Activated CD4-positive, alpha-beta T cell treated with anti-CD3 and anti-CD28 coated beads, Interleukin-2, amount 50 U/mL, for 48 hours (primary cell): ENCODE data around the gene SLC17A2.
"Not testable (repeated sequence)": the region's sequence is repeated elsewhere in the genome, so short reads cannot be mapped to it uniquely, and the experiment has no call there.

Experiments used
- DNase-seq, 2 experiments: peaks; one replicate each; pipeline ENCODE4 v3.0.0-alpha.2; 2020

Gene SLC17A2

DNA sequence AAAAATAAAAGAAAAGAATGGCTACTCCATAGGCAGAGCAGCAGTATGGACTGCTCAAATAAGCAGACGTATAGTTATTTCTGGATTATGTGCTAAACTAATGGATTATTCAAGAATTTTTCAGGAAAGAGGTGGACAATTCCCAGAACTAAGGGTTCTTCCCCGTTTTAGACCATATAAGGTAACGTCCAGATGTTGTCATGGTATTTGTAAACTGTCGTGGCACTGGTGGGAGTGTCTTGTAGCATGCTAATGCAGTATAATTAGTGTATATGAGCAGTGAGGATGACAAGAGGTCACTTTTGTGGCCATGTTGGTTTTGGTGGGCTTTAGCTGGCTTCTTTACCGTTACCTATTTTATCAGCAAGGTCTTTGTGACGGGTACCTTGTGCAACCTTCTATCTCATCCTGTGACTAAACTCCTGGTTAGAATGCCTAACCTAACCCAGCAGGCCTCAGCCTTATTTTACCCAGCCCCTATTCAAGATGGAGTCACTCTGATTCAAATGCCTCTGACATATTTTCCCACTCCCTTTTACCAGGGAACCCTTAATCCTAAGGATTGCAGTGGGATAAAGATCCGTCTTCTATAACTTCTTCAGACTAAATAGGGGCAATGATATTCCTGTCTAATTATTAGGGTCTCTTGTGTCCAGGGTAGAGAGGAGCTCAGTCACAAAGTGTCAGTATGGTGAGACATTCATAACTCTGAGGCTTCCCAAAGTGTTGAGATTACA, 21.0 kb upstream of the SLC17A2 start:
- no peak for DNase-seq

DNA sequence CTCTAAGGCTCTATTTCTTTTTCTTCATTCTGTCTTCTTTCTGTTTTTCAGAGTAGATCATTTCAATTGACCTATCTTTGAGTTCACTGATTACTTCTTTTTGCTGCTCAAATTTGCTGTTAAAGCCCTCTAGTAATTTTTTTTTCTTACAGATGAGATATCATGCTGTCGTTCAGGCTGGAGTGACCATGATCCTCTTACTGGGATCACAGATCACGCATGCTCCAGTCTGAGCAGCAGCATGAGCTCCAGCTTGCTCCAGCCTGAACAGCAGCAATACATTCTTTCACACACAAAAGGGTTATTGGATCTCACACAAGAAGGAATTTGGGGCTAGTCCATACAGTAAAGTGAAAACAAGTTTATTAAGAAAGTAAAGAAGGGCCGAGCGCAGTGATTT, 19.8 kb upstream of the SLC17A2 start:
- no peak for DNase-seq

DNA sequence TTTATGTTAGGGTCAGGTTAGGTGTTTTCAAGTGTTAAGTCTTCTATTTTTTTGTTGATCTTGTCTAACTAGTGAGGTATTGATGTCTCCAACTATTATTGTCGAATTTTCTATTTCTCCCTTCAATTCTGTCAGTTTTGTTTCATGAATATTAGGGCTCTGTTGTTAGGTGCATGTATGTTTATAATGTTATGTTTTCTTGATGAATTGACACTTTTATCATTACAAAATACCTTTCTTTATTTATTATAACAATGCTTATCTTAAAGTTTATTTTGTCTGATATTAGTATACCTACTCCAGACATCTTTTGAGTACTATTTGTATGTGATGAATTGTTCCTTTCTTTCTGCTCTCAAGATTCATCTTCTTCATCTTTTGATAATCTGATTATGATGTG, 19.2 kb upstream of the SLC17A2 start:
- DNase-seq: no peak

- not testable (repeated sequence) for DNase-seq
Observed at GRCh38 chr6:25947492-25947891, 17.0 kb upstream of the SLC17A2 start.

GRCh38 chr6:25946631-25947030, 16.1 kb upstream of the SLC17A2 start:
- DNase-seq: no peak

DNA sequence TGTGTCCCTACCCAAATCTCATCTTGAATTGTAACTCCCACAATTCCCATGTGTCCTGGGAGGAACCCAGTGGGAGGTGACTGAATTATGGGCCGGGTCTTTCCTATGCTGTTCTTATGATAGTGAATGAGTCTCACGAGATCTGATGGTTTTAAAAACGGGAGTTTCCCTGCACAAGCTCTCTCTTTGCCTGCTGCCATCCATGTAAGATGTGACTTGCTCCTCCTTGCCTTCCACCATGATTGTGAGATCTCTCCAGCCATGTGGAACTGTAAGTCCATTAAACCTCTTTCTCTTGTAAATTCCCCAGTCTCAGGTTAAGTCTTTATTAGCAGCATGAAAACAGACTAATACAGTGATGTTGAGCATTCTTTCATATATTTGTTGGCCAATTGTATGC, 15.2 kb upstream of the SLC17A2 start:
- DNase-seq: not testable (repeated sequence)

GRCh38 chr6:25944688-25945574, 14.4 kb upstream of the SLC17A2 start:
- DNase-seq: no peak

- no peak for DNase-seq
Observed at GRCh38 chr6:25943887-25944286, 13.4 kb upstream of the SLC17A2 start.

DNA sequence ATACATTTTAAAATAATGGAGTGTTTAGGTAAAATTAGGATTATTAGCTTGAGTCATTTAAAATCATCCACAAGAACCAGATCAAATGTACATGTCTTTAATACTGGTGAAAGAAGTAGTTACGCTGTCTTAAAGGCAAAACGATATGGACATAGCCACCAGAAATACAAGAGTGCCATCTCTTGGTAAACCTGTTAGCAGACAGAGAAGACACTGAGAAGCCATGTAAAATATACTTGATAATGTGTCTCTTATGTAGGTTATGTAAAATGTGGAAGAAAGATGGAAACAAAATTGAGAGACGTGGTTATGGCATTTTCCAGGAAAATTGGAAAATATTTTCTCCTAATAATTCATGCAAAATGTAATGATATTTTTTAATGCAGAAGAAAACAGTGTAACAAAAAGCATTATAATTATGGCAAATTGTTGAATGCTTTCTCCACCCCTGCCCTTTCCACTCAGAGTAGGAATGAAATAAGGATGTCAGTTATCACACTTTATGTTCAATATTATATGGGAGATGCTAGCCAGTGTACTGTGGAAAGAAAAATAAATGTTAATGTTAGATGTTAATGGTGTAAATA, 12.2 kb upstream of the SLC17A2 start:
- no peak for DNase-seq

DNA sequence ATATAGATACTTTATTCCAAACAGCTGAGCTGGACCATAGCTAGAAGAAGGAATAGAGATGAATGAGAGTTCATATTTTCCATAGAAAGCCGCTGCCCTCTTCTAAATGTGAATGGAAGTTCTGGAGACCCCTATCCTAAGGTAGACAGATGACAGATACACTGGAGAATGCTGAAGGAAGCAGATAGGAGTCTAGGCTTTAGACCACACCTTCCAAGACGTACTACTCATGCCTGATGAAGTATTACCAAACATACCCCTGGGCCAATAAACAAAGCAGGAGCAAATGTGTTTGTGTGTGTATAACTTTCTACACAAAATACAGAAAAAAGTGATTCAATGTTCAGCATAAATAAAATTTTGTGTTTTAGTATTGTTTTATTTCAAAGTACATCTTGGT, 9.1 kb upstream of the SLC17A2 start:
- DNase-seq: no peak

- DNase-seq: no peak
Observed at GRCh38 chr6:25935953-25936352, 5.5 kb upstream of the SLC17A2 start.

DNA sequence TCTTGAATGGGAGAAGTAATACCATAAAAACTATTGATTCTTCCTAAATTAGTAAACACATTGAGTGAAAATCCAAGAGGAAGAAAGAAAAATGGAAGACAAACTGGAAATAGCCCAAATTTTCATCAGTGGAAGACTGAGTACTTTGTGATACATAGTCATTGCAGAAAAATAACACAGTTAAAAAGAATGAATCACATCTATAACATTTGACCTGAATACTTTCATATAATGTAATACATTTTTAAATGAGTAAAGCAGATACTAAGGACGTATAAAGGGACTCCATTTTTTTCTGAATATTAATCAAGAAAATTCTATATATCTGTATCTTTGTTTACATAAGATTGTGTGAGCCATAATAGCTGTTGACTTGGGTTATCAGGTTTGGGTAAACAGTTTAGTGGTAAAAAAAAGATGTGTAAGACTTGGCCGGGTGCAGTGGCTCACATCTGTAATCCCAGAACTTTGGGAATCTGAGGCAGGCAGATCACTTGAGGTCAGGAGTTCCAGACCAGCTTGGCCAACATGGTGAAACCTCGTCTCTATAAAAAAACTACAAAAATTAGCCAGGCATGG, 4.3 kb upstream of the SLC17A2 start:
- no peak for DNase-seq

- no peak for DNase-seq
Observed at GRCh38 chr6:25934156-25934555, 3.7 kb upstream of the SLC17A2 start.

GRCh38 chr6:25931411-25931709, 869 bp upstream of the SLC17A2 start:
- DNase-seq: no peak

GRCh38 chr6:25929785-25930184, 706 bp downstream of the SLC17A2 start:
- DNase-seq: not testable (repeated sequence)

DNA sequence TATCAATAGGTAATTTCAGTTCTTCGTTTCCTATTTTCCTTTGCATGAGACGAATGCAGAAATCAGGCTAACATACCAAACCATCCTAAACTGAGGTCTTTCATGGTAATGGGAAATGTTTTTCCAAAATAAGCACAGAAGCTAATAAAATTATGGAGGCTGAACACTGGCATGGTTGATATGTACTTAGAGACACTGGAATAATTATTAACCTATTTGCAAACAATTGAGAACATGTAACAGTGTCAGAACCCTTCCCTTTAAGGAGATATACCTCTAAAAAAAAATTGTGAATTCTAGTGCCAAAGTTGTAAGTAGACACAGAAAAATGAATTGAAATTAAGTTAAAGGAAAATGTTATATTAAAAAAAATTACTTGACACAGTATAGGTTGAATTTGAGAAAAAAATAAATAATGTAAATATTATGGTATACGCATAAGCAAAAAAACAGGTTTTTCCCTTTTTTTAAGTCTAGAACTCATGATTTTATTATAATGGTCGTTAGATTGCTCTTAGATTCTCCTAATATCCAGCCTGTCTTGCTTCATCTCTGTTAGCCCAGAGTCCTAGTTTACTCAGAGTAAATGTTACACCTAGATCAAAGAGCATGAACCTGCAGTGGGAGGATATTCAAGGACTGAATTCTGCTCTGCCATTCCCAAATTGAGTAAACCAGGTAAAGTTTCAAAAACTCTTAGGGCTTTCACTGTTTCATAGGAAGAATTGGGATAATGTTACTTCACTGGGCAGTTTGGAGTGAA, 1.7 kb downstream of the SLC17A2 start:
- DNase-seq: no peak

- DNase-seq: no peak
Observed at GRCh38 chr6:25927756-25928216, 2.7 kb downstream of the SLC17A2 start.

DNA sequence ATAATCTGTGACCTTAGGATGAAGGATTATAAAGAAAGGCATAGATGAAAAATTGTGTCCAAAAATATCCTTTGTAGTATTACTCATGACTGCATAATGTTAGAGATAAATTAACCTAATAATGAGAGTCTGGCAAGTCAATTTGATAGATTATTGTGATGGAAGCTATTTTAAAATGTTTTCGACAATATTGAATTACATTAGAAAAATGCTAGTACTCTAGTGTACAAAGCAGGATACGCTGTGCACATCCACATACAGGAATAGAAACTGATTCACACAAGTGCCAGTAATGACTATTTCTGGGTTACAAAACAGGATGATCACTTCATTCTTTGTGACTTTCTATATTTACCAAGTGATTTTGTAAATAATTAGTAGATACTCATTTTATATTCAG, 3.3 kb downstream of the SLC17A2 start:
- DNase-seq: no peak

DNA sequence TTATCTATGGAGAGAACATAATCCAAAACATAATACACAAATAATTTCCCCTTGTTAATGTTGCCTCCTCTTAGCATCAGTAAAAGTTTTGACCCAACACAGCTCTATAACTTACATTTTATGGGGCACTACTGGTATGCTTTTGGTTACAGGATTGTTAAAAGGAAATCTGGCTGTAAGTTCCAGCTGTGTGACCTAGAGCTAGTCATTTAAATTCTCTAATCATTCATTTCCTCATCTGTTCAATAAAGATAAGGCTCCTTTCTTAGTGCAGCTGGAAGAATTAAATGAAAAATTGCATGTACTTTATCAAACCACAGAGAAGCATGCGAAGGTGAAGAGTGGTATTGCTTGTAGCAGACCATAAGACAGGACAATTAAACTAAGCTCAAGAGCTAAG, 4.6 kb downstream of the SLC17A2 start:
- DNase-seq: no peak

GRCh38 chr6:25922301-25922700, 8.2 kb downstream of the SLC17A2 start:
- no peak for DNase-seq

DNA sequence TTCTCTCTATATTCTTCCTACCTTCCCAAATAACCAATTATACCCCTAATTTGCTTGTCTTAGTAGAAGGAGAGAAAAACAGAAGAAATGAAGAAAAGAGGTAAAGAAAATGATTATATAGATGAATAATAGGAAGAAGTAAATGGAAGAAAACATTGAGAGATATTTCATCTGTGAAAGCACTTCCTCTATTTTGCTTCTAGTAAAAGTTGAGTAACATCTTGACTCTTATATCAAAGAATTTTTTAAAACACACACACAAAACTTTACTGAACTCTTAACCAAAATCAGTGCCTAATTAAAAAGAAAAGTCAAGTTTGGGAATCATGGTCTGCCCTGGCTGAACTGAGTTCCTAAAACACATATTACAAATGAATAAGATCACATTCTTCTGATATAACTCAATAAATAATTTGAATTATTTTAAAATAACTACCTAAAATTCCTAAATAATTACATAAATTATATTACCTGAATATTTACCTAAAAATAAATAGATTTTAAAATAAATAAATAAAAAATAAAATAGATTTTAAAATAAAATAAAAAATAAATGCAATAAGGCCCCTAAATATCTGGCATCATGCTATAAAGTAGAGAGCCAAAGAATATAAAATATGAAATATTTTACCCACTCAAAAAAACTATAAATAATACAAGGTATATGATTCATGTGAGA, 8.8 kb downstream of the SLC17A2 start:
- DNase-seq: no peak

- no peak for DNase-seq
Observed at GRCh38 chr6:25919657-25920056, 10.8 kb downstream of the SLC17A2 start.
